Stimulated activated CD8-positive, alpha-beta memory T cell treated with anti-CD3 and anti-CD28 coated beads, Interleukin-15, amount 100 ng/mL, for 4 hours (primary cell): ENCODE results near the gene B9D1.
"Not testable (repeated sequence)": the region's sequence is repeated elsewhere in the genome, so short reads cannot be mapped to it uniquely, and the experiment has no call there.

Experiments used
- DNase-seq, 2 donors: peaks; one replicate each; pipeline ENCODE4 v3.0.0-alpha.2; 2020; ENCODE audit warnings: low read depth in 2 of 2

The B9D1 gene

DNA sequence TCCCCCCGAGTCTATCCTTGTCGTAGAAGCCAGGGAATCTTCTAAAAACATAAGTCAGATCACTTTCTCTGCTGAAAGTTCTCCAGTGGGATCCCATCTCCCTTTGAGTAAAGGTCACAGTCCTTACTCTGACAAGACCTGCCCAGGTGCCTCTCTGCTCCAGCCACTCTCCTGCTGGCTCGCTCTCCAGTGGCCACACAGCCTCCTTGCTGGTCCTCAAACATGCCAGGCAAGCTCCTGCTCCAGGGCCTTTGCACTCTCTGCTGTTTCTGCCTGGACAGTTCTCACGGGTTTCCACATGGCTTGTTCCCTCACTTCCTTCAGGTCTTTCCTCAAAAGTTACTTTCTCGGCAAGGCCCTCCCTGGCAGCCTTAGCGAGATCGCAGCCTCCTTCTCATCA is 3.4 kb downstream of the B9D1 start:
- DNase-seq, result no peak

GRCh38 chr17:19357761-19358160 is 4.8 kb downstream of the B9D1 start:
- no peak for DNase-seq

GRCh38 chr17:19357351-19357750 is 5.2 kb downstream of the B9D1 start:
- DNase-seq, result no peak

GRCh38 chr17:19354748-19355147 is 7.8 kb downstream of the B9D1 start:
- no peak for DNase-seq

DNA sequence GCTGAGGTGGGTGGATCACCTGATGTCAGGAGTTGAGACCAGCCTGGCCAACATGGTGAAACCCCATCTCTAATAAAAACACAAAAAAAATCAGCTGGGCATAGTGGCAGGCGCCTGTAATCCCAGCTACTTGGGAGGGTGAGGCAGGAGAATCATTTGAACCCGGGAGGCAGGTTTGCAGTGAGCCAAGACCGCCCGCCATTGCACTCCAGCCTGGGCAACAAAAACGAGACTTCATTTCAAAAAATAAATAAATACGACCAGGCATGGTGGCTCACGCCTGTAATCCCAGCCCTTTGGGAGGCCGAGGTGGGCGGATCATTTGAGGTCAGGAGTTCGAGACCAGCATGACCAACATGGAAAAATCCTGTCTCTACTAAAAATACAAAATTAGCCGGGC is 9.1 kb downstream of the B9D1 start:
- DNase-seq, result not testable (repeated sequence)

GRCh38 chr17:19348806-19349205 is 13.7 kb downstream of the B9D1 start:
- no peak for DNase-seq

- no peak for DNase-seq
Observed at GRCh38 chr17:19348081-19348650, 14.4 kb downstream of the B9D1 start.

DNA sequence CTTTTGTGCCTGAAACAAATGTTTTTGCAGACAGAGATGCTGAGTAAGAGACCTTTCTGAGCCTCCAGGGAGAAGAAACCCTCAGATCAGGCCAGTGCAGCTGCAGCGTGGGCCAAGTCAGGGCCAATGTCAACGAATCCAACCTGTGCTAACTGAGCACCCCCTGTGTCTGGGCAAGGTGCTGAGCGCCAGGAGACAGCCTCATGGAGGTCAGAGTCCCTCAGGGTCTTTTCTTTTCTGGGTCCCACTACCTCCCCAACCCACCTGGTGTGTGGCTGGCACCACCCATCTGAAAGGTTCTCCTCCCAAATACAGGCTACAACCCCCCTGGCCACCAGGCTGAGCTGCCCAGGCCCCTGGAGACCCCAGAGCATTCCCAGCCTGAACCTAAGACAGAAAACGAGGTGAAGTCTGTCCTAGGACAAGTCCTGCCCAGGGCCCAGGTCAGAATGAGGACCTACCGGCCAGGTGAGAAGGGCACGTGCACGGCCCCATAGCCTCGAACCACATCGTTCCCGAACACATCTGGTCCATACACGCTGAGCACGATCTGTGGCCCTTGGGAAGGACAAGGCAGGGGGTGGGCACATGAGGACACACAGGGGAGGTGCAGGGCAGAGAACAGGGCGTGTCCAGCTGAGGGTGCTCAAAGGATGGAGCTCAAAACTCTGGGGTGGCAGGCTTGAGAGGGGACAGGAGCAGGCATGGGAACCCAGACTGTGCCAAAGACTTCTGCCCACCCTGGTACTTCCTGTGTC is 15.0 kb downstream of the B9D1 start:
- DNase-seq, result no peak

DNA sequence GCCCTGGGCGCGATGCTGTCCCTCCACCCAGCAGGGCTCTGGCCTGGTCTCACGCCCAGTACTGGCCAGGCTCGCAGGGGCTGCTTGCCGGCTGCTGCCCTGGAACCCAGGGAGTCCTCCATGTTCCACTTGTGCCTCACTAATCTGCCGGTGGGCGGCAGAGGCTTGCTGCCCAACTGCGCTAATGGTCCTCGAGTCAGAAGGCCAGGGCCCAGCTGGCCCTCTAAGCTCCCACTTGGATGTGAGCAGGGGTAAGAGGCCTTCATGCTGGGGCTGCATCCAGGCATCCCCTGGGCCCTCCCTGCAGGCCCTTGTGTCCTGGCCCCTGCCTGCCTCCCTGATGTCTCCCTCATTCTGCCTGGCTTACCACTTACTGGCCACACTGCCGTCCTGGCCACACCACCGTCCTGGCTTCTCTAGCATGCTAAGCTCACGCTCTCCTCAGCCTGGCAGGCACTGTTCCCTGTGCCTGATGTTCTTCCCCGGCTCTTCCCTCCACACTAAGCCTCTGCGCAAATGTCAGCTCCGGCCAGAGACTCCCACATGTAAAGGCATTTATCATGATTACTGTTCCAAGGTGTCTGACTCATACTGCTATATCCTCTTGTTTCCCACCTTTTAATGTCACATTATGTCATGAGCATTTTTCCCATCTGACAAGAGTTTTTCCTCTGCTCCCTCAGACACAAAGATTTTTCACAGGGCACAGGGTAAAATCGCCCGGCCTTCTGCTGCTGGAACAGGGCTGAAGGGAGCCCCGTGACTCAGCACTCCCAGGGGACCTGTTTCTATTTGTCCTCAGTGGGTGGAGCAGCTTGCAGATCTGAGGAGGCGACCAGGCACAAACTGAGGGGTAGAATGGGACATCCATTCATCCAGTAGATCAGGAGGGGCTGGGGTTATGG is 15.9 kb downstream of the B9D1 start:
- no peak for DNase-seq

DNA sequence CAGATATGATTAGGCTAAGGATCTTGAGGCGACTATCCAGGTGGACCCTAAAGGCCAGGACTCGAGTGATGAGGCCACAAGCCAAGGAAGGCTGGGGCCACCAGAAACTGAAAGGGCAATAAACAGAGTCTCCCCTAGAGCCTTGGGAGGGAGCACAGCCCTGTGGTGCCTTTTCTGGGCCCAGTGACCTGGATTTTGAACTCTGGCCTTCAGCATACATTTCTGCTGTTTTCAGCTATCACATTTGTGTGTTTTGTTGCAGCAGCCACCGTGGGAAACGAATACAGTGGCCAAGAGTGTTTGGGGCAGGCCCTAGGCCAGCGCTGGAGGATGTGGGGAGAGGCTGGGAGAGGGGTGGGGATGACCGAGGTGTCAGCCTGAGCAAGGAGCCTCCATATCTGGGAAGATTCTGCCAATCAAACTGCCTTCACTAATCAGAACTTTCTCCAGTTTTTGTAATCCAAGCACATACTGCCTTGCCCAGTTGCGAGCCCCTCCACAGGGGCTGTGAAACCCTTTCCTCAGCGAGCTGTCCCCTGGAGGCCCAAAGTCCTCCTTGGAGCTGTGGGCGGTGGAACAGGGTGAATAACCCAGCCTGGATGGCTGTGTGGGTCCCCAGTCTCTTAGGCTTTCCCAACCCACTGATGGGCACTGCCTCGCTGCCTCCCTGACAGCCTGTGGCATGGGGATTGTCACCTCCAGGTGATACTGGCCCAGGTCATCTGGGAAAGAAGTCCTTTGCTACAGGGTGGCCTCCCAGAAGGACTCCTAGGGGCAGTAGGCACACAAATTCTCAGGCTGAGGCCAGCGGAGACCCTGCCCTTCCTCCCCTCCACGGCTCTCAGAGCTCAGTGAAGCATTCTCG is 16.8 kb downstream of the B9D1 start:
- DNase-seq, result no peak

GRCh38 chr17:19345067-19345460 is 17.5 kb downstream of the B9D1 start:
- DNase-seq, result no peak

DNA sequence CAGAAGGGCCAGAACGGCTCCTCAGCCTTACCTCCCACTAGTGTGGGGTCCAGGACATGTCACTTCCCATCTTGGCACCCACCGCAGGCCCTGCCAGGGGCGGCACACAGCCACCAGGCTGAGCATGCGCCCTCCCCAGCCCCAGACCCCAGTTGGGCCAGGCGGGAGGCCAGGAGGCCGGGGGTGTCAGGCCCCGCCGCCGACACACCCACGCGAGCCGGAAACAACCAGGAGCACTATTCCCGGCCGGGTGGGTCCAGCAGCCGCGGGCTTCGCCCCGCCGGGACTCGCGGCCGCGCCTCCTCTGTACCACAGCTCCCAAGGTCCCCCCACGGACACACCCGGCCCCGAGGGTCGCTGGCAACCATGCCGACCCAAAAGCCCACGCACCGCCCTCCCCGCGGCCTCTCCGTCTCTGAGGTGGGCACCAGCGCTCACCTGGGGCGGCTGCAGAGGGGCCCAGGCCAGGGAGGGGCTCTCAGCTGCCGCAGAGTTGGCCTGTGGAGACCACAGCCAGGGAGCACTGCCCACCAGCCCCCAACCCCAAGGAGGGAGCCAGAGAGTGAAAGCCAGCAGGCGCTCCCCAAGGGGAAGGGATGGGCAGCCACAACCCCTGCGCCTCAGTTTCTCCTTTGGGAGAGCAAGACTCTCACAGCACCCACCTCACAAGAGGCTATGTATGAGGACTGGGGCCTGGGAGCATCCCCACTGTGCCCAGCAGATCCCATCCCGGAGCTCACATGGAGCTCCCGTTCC is 18.0 kb downstream of the B9D1 start:
- DNase-seq, result no peak

DNA sequence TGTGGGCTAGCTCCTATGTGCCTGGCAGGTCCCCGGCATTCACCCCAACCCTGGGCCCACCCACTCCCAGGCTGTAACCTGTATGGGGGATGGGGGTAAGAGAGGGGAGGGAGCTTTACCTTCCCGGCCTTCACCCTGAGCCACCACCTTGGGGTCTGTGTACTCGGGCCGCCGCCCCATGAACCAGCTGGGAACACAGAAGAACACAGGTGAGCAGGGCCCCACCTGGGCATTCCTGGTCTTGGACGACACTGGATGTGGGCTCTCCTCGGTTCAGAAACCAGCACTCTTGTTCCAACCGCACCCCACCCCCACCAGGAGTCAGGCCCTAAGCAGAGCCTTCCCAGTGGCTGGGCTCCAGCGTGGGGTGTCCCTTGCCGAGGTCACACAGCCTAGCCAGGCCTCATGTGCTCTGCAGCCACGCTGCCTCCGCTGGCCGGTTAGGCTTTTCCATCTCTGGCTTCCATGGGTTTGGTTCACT is 18.8 kb downstream of the B9D1 start:
- no peak for DNase-seq

DNA sequence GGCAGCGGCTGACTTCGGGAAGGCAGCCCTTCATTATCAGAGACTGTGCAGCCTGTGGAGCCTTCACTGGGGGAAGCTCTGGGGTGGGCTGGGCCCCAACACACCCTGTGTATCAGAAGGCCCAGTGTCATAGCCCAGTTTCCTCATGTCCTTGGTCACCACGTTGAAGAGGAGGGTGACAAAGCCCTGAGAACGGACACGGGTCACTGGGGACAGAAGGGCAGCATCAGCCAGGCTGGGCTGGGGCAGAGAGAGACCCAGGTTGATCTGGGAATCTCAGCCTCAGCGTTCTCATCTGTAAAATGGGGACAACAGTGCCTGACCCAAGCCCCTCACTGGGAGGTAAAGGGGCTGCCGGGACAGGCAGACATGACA is 19.3 kb downstream of the B9D1 start:
- no peak for DNase-seq

DNA sequence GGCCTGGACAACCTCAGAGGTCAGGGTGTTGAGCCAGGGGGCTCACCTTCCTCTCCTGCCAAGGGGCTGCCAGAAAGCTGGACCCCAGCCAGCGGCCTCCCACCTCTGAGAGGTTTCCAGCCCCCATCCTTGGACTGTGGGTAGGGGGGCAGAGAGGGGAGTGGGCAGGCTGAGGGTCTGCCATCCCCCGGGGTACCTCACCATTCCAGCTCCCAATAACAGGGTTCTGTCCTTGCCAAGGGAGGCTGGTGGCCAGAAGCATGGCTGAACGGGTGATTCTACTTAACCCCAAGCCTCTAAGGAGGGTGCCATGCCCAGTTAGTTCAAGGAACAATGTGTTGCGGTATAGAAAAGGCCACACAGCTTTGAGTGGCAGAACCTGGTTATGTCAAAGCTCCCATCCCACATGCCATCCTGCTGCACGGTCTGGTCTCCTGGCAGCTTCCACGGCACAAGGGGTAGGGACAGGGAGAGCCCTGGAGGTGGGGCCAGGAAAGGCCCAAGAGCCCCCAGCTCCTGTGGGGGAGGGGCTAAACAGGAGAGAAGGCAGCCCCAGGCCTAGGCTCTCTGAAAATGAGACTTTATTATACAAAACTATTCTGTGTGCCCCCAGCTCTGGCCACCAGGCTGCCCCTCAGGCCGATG is 19.8 kb downstream of the B9D1 start:
- DNase-seq, result no peak

DNA sequence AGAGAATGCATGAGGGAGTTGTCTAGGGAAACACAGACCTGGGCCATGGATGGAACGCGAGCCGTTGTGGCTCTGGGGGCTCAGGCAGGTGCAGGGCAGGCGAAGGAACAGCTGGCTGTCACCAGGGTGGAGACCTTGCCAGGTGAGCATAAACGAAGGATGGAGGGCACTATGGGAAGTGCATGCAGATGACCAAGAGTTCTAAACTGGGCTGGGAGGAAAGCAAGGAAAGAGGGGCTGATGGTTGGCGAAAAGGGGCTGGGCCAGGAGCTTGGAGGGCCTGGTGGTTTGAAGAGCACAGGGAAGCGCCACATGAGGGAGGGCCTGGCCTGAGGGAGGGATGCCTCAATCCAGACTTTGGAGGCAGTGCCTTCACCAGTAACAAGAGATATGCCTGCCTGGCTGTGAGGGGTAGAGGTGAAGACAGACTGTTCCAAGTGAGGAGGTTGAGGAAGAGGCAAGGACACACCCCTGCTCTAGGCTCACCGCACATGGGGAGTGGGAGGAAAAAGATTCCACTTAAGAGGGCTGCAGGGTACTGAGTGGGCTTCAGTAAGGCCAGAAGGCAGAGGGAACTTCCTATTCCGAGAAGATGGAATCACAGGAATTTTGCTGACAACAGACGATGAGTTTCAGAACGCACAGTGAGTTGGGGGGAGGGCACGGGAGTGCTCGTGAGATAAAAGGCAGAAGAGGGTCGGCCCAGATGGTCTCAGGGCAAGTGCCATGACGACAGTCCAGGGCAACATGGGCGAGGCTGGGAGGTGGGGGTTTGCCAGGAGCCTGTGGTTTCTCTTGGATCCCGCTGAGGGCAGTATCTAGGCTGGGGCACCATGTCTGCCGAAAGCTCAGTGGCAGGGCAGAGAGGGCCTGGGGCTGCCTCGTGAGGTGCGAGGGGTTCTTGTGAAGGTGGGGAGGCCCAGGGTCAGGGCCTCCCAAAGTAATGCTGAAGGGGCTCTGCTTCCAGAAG is 20.6 kb downstream of the B9D1 start:
- no peak for DNase-seq

DNA sequence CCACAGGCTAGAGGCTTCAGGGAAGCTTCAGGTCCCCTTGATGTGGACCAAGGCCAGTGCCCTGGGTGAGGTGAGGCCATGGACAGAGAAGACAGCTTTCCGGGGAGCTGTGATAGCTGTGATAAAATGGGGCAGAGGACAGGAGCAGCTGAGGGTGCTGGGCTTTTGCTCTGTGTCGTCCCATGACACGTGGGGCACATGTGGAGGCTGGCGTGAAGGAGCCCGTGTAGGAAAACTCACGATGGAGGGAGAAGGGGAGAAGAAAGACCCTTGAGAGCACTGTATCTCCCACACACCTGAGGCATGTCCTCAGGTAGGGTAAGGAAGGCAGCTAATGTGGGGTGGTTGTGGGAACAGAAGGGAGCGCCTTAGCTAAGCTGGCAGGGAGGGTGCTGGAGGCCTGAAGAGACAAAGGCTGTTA is 21.3 kb downstream of the B9D1 start:
- DNase-seq, result no peak

- no peak for DNase-seq
Observed at GRCh38 chr17:19339341-19339815, 23.1 kb downstream of the B9D1 start.
